CD14-positive monocyte (primary cell): Measurements from ENCODE around the gene ZNF511. TPM values are rescaled to one million over a fixed set of nuclear protein-coding genes. Genes with fewer than 3 reads are reported as not detected.

ENCODE experiments used
- DNase-seq, 3 donors: peaks; one replicate each; pipeline ENCODE4 v3.0.0-alpha.2; 2011 to 2022
- H2AFZ ChIP-seq: 2 replicates; pipeline ENCODE4 v1.6.0; 2012; ENCODE audit warnings: mild to moderate bottlenecking, low read depth, low read length, inconsistent platforms; ENCODE audit not compliant: insufficient read depth, poor library complexity, severe bottlenecking
- H3K27ac ChIP-seq, 2 donors: 1 replicate in 1 of 2; 2 replicates in 1 of 2; pipeline ENCODE4 v1.5.1; 2012 to 2013; ENCODE audit warnings: low read length in 2 of 2, control low read depth in 1 of 2, inconsistent platforms in 1 of 2, low read depth in 1 of 2, mild to moderate bottlenecking in 1 of 2
- H3K27me3 ChIP-seq, 2 donors: one replicate each; pipeline versions ENCODE4 v1.6.0 to v1.6.1; 2011 to 2013; ENCODE audit warnings: low read length in 2 of 2; ENCODE audit not compliant: control insufficient read depth in 2 of 2, insufficient read depth in 2 of 2
- H3K36me3 ChIP-seq, 2 donors: replicated peaks in 1 of 2; 1 replicate in 1 of 2; 2 replicates in 1 of 2; pipeline versions ENCODE4 v1.5.1 to v1.6.1; 2012 to 2013; ENCODE audit warnings: low read length in 2 of 2, control low read depth in 1 of 2, inconsistent platforms in 1 of 2, mild to moderate bottlenecking in 1 of 2; ENCODE audit not compliant: insufficient read depth in 2 of 2, control insufficient read depth in 1 of 2
- H3K4me1 ChIP-seq, 2 donors: 1 replicate in 1 of 2; 2 replicates in 1 of 2; pipeline versions ENCODE4 v1.5.1 to v1.6.1; 2012 to 2013; ENCODE audit warnings: low read length in 2 of 2, control low read depth in 1 of 2, inconsistent platforms in 1 of 2, mild to moderate bottlenecking in 1 of 2, moderate library complexity in 1 of 2; ENCODE audit not compliant: insufficient read depth in 2 of 2, control insufficient read depth in 1 of 2
- H3K4me2 ChIP-seq: replicated peaks from 2 replicates; pipeline ENCODE3; 2012; ENCODE audit warnings: low read length, moderate library complexity, mild to moderate bottlenecking; ENCODE audit not compliant: poor library complexity, severe bottlenecking; ENCODE audit errors: extremely low read depth
- H3K4me3 ChIP-seq, 3 experiments: fragments of 200-600 bp in 1 of 3; sonication (generic) in 1 of 3; replicated peaks in 1 of 3; 1 replicate in 2 of 3; 2 replicates in 1 of 3; pipeline ENCODE4 v1.5.1; 2011 to 2013; ENCODE audit warnings: low read length in 3 of 3, mild to moderate bottlenecking in 3 of 3, control low read depth in 2 of 3, low read depth in 2 of 3, inconsistent platforms in 1 of 3, moderate library complexity in 1 of 3
- H3K79me2 ChIP-seq: 2 replicates; pipeline ENCODE4 v1.6.0; 2012; ENCODE audit warnings: mild to moderate bottlenecking, control low read depth, inconsistent platforms, low read length, moderate library complexity; ENCODE audit not compliant: insufficient read depth
- H3K9ac ChIP-seq: 2 replicates; pipeline ENCODE4 v1.6.0; 2017; ENCODE audit warnings: low read length, mild to moderate bottlenecking; ENCODE audit not compliant: insufficient read depth, poor library complexity, severe bottlenecking
- H3K9me3 ChIP-seq, 2 donors: replicated peaks in 1 of 2; 1 replicate in 1 of 2; 2 replicates in 1 of 2; pipeline versions ENCODE4 v1.5.1 to v1.6.1; 2012 to 2013; ENCODE audit warnings: low read length in 2 of 2, control low read depth in 1 of 2; ENCODE audit not compliant: control insufficient read depth in 1 of 2, insufficient read depth in 1 of 2
- H4K20me1 ChIP-seq: 2 replicates; pipeline ENCODE4 v1.6.0; 2012; ENCODE audit warnings: mild to moderate bottlenecking, low read length, control low read depth, moderate library complexity; ENCODE audit not compliant: insufficient read depth
- H3K27ac Mint-ChIP-seq, 7 donors: one replicate each; pipeline ENCODE4 v1.8.0; 2020; ENCODE audit warnings: mild to moderate bottlenecking in 7 of 7, mixed read lengths in 7 of 7, moderate library complexity in 6 of 7, inconsistent platforms in 2 of 7
- H3K27me3 Mint-ChIP-seq, 3 donors: one replicate each; pipeline ENCODE4 v1.8.0; 2021 to 2022; ENCODE audit warnings: low read depth in 3 of 3, mild to moderate bottlenecking in 3 of 3, mixed read lengths in 3 of 3, moderate library complexity in 3 of 3, inconsistent platforms in 1 of 3
- H3K36me3 Mint-ChIP-seq, 2 donors: one replicate each; pipeline ENCODE4 v1.8.0; 2020; ENCODE audit warnings: mixed read lengths in 2 of 2, inconsistent platforms in 1 of 2, mild to moderate bottlenecking in 1 of 2
- H3K4me1 Mint-ChIP-seq: one replicate; pipeline ENCODE4 v1.8.0; 2020; ENCODE audit warnings: mild to moderate bottlenecking, mixed read lengths
- H3K4me3 Mint-ChIP-seq, 2 donors: one replicate each; pipeline ENCODE4 v1.8.0; 2020; ENCODE audit warnings: mild to moderate bottlenecking in 2 of 2, mixed read lengths in 2 of 2, moderate library complexity in 1 of 2
- H3K9me3 Mint-ChIP-seq, 7 donors: one replicate each; pipeline ENCODE4 v1.8.0; 2020 to 2022; ENCODE audit warnings: mixed read lengths in 7 of 7, mild to moderate bottlenecking in 6 of 7, moderate library complexity in 6 of 7, inconsistent platforms in 2 of 7
- CTCF ChIP-seq: fragments of 200-600 bp; IDR thresholded peaks from one replicate; pipeline ENCODE4 v1.8.0; 2022; ENCODE audit warnings: antibody characterized with exemption, mild to moderate bottlenecking
- WGBS: methylation state at CpG from one replicate; pipeline ENCODE4 v1.1.5; 2013; ENCODE audit warnings: missing lambda C conversion rate; ENCODE audit not compliant: insufficient coverage; 5-methylcytosine and 5-hydroxymethylcytosine counted together
- intact Hi-C, 2 donors: fragments of 100-400 bp; cut with micrococcal nuclease; formaldehyde crosslinking; loops; one replicate each; pipeline versions ENCODE4 v1.15.0 to v1.15.1; 2023
- polyA plus RNA-seq, 3 donors: library from polyadenylated mRNA; depleted of rRNA in 1 of 3; unstranded in 2 of 3; stranded (reverse) in 1 of 3; fragments of 300-500 nt in 2 of 3; fragments of >200 nt in 1 of 3; fragmentation: Illumina TruSeq in 2 of 3; gene quantifications; 1 replicate in 2 of 3; 2 replicates in 1 of 3; pipeline ENCODE4 v1.2.3, GENCODE V29; 2012 to 2021

ZNF511 gene
- polyA plus RNA-seq, 3 donors: 30.3 to 118 (median 84.7) TPM

GRCh38 chr10:133307776-133308420, 816 bp upstream of the ZNF511 start:
- peaks cover 0 to 5% (median 0%) of the 10 kb centered on the region in 3 donors for H3K27me3 Mint-ChIP-seq
- peaks cover 57% of the 10 kb centered on the region for H3K79me2 ChIP-seq
- H3K36me3 Mint-ChIP-seq: peaks cover 55 to 66% of the 10 kb centered on the region in 2 donors
- H3K9ac ChIP-seq: peak overlapping the region; percentile 99
- peaks cover 0 to 3% (median 0%) of the 10 kb centered on the region in 7 donors for H3K9me3 Mint-ChIP-seq
- peaks cover 34% of the 10 kb centered on the region for H3K4me1 Mint-ChIP-seq
- H3K9me3 ChIP-seq: no peaks in the 10 kb centered on the region
- DNase-seq: peak; percentile 63 to 71 (median 68)
- peak overlapping the region; percentile 98 to 99 for H3K4me3 Mint-ChIP-seq
- H3K4me3 ChIP-seq: peak overlapping the region; percentile 77 to 87 (median 86)
- H3K4me2 ChIP-seq: peak overlapping the region; percentile 75
- 4% methylated on average over 22 of the region's 25 CpGs for WGBS
- H3K4me1 ChIP-seq: peaks cover 37 to 42% of the 10 kb centered on the region in 2 donors
- peak overlapping the region; percentile 95 to 96 for H3K27ac ChIP-seq
- TF ChIP-seq CTCF: peak; percentile 86
- H4K20me1 ChIP-seq: peaks cover 28% of the 10 kb centered on the region
- H3K36me3 ChIP-seq: peaks cover 26 to 46% of the 10 kb centered on the region in 2 donors
- intact Hi-C loops: loop anchor here (2.0 to 5.0 kb wide), 4 partner anchors 29 to 71 kb away; partner anchors contain the start of gene VENTX (in 1 of the 2)
- peak overlapping the region; percentile 99 to 100 (median 100) for H3K27ac Mint-ChIP-seq
- H2AFZ ChIP-seq: no peak overlapping the region
- H3K27me3 ChIP-seq: no peaks in the 10 kb centered on the region

- H3K4me2 ChIP-seq: peak overlapping the region; percentile 75
- intact Hi-C loops: loop anchor here (2.0 to 5.0 kb wide), 3 partner anchors 30 to 52 kb away; no protein-coding TSS in a partner anchor
These were observed 496 bp downstream of the ZNF511 start for GRCh38 chr10:133309100-133309719.

More at GRCh38 chr10:133309100-133309719, 496 bp downstream of the ZNF511 start:
- DNase-seq: peak; percentile 85 to 92 (median 88)
- TF ChIP-seq CTCF: no peak
- H3K9me3 Mint-ChIP-seq: peaks cover 0 to 3% (median 0%) of the 10 kb centered on the region in 7 donors
- WGBS: 22% methylated on average over 39 of the region's 46 CpGs
- Histone ChIP-seq H2AFZ (peak overlapping the region; percentile 78), H3K9me3 (no peaks in the 10 kb centered on the region), H3K27me3 (no peaks in the 10 kb centered on the region), H3K4me3 (peak overlapping the region; percentile 77 to 87 (median 86)), H3K36me3 (peaks cover 25 to 40% of the 10 kb centered on the region in 2 donors), H3K79me2 (peaks cover 44% of the 10 kb centered on the region), H3K9ac (peak overlapping the region; percentile 99), H4K20me1 (peaks cover 15% of the 10 kb centered on the region), H3K4me1 (peaks cover 37 to 42% of the 10 kb centered on the region in 2 donors), H3K27ac (peak overlapping the region; percentile 95 to 96)
- H3K4me3 Mint-ChIP-seq: peak overlapping the region; percentile 58 to 76
- peaks cover 50 to 60% of the 10 kb centered on the region in 2 donors for H3K36me3 Mint-ChIP-seq
- peak overlapping the region; percentile 28 to 100 (median 90) for H3K27ac Mint-ChIP-seq
- peaks cover 0 to 5% (median 0%) of the 10 kb centered on the region in 3 donors for H3K27me3 Mint-ChIP-seq
- peaks cover 35% of the 10 kb centered on the region for H3K4me1 Mint-ChIP-seq
